Stomach (tissue), 4 donors: ENCODE data around the gene CAAP1.

Experiments used
- CTCF ChIP-seq, 7 experiments: fragments of 450-650 bp in 4 of 7; fragments of 200-600 bp in 3 of 7; sonication (generic) in 3 of 7; IDR thresholded peaks; one replicate each; pipeline ENCODE4 v1.5.1; 2016 to 2019; ENCODE audit warnings: antibody characterized with exemption in 7 of 7, control low read depth in 2 of 7, mild to moderate bottlenecking in 1 of 7
- EP300 ChIP-seq: sonication (generic); formaldehyde crosslinking; IDR thresholded peaks from one replicate; pipeline ENCODE4 v1.6.1; 2017; ENCODE audit warnings: antibody characterized with exemption
- POLR2A ChIP-seq, 4 donors: fragments of 450-650 bp; IDR thresholded peaks; one replicate each; pipeline ENCODE4 v1.6.1; 2016; ENCODE audit warnings: antibody characterized with exemption in 4 of 4, control low read depth in 2 of 4, mild to moderate bottlenecking in 1 of 4, moderate library complexity in 1 of 4
- POLR2AphosphoS5 ChIP-seq, 3 donors: sonication (generic); formaldehyde crosslinking; IDR thresholded peaks; one replicate each; pipeline ENCODE4 v1.6.1; 2016; ENCODE audit warnings: antibody characterized with exemption in 3 of 3

- TF ChIP-seq EP300 (no peak), CTCF (IDR thresholded peaks at IDR 0.05) (no peak), POLR2A (IDR thresholded peaks at IDR 0.05) (no peak), POLR2AphosphoS5 (IDR thresholded peaks at IDR 0.05) (no peak)
Observed at GRCh38 chr9:26813247-26813646, 79.4 kb downstream of the CAAP1 start.
